SK-N-SH (cell line): ENCODE data around the gene IRAG1. TPM values are rescaled to one million over a fixed set of nuclear protein-coding genes. Genes with fewer than 3 reads are reported as not detected.

Source experiments
- CTCF ChIA-PET: fragments of 300-600, 350-600 bp; formaldehyde crosslinking; extraction: SDS; loops from one replicate; lab custom pipeline; 2021; lab: Yijun Ruan, JAX
- POLR2A ChIA-PET: fragments of 350-600 bp; sonication (Branson Sonifier 250); formaldehyde crosslinking; extraction: SDS; loops from one replicate; lab custom pipeline; 2020; ENCODE audit warnings: antibody characterized with exemption, inconsistent platforms; lab: Yijun Ruan, JAX
- DNase-seq: peaks from one replicate; pipeline ENCODE4 v3.0.0; 2012
- H2AFZ ChIP-seq: fragments of 200-600 bp; sonication (generic); 2 replicates; pipeline ENCODE4 v1.8.1; 2016; ENCODE audit warnings: antibody characterized with exemption, mild to moderate bottlenecking, low read depth
- H3F3A ChIP-seq: fragments of 200-600 bp; sonication (generic); replicated peaks from 2 replicates; pipeline ENCODE3; 2016; ENCODE audit warnings: antibody characterized with exemption, mild to moderate bottlenecking; ENCODE audit not compliant: insufficient read depth
- H3K27ac ChIP-seq, 2 experiments: fragments of 200-500 bp in 1 of 2; fragments of 200-600 bp in 1 of 2; sonication (Bioruptor generic) in 1 of 2; sonication (generic), shearing (Covaris generic) in 1 of 2; 2 replicates each; pipeline versions ENCODE4 v1.5.1 to v1.6.1; 2014 to 2016; ENCODE audit warnings: low read depth in 2 of 2, inconsistent platforms in 1 of 2, low read length in 1 of 2, mild to moderate bottlenecking in 1 of 2, mixed read lengths in 1 of 2
- H3K27me3 ChIP-seq: fragments of 200-600 bp; sonication (generic), shearing (Covaris generic); 2 replicates; pipeline ENCODE4 v1.6.1; 2016; ENCODE audit warnings: mixed run types; ENCODE audit not compliant: insufficient read depth
- H3K36me3 ChIP-seq, 2 experiments: fragments of 200-500 bp in 1 of 2; fragments of 200-600 bp in 1 of 2; sonication (Bioruptor generic) in 1 of 2; sonication (generic) in 1 of 2; replicated peaks in 1 of 2; 2 replicates each; pipeline versions ENCODE3 to v1.5.1; 2014 to 2016; ENCODE audit warnings: low read length in 1 of 2, mild to moderate bottlenecking in 1 of 2; ENCODE audit not compliant: insufficient read depth in 2 of 2, control insufficient read depth in 1 of 2
- H3K4me1 ChIP-seq, 2 experiments: fragments of 200-500 bp in 1 of 2; fragments of 200-600 bp in 1 of 2; sonication (Bioruptor generic) in 1 of 2; sonication (generic), shearing (Covaris generic) in 1 of 2; 2 replicates each; pipeline versions ENCODE4 v1.5.1 to v1.6.1; 2014 to 2016; ENCODE audit warnings: low read depth in 1 of 2, low read length in 1 of 2, mixed run types in 1 of 2; ENCODE audit not compliant: insufficient read depth in 2 of 2, control insufficient read depth in 1 of 2
- H3K4me2 ChIP-seq: fragments of 200-600 bp; sonication (generic), shearing (Covaris generic); 2 replicates; pipeline ENCODE4 v1.6.1; 2017; ENCODE audit warnings: mixed run types
- H3K4me3 ChIP-seq, 2 experiments: fragments of 200-500 bp in 1 of 2; fragments of 200-600 bp in 1 of 2; sonication (Bioruptor generic) in 1 of 2; sonication (generic), shearing (Covaris generic) in 1 of 2; 2 replicates each; pipeline versions ENCODE4 v1.5.1 to v1.8.1; 2014 to 2016; ENCODE audit warnings: low read depth in 2 of 2, inconsistent platforms in 1 of 2, low read length in 1 of 2, mild to moderate bottlenecking in 1 of 2, mixed read lengths in 1 of 2, moderate library complexity in 1 of 2
- H3K79me2 ChIP-seq: fragments of 200-600 bp; sonication (generic); 2 replicates; pipeline ENCODE4 v1.8.1; 2017; ENCODE audit warnings: mild to moderate bottlenecking; ENCODE audit not compliant: insufficient read depth
- H3K9ac ChIP-seq: fragments of 200-600 bp; sonication (generic); 2 replicates; pipeline ENCODE4 v1.6.1; 2017; ENCODE audit warnings: mixed run types
- H3K9me2 ChIP-seq: fragments of 200-600 bp; sonication (generic); 2 replicates; pipeline ENCODE4 v1.6.1; 2017; ENCODE audit warnings: mixed run types
- H3K9me3 ChIP-seq: fragments of 200-600 bp; sonication (generic); 2 replicates; pipeline ENCODE4 v1.6.1; 2017; ENCODE audit warnings: mixed run types, mild to moderate bottlenecking, moderate library complexity
- H4K20me1 ChIP-seq: fragments of 200-600 bp; sonication (generic); 2 replicates; pipeline ENCODE4 v1.6.1; 2017; ENCODE audit warnings: mild to moderate bottlenecking, mixed run types; ENCODE audit not compliant: insufficient read depth
- CHD2 ChIP-seq: fragments of 150-350 bp; IDR thresholded peaks from 2 replicates; pipeline ENCODE4 v1.6.1; 2018; ENCODE audit warnings: low read length; ENCODE audit not compliant: partially characterized antibody
- ELF1 ChIP-seq: IDR thresholded peaks from 2 replicates; pipeline ENCODE4 v1.4.0; 2012
- EP300 ChIP-seq, 2 experiments: IDR thresholded peaks; 2 replicates each; pipeline versions ENCODE4 v1.4.0 to v1.6.1; 2012; ENCODE audit warnings: borderline replicate concordance in 1 of 2, low read depth in 1 of 2, low read length in 1 of 2
- EZH2phosphoT487 ChIP-seq: fragments of 200-600 bp; sonication (generic); IDR thresholded peaks from 2 replicates; pipeline ENCODE4 v1.6.1; 2017; ENCODE audit warnings: low read depth, mixed run types, mild to moderate bottlenecking, antibody characterized with exemption, moderate library complexity, borderline replicate concordance
- FOXJ3 ChIP-seq: sonication (generic); formaldehyde crosslinking; IDR thresholded peaks from 2 replicates; pipeline ENCODE4 v1.5.1; 2020; ENCODE audit warnings: mild to moderate bottlenecking, missing genetic modification reagents
- GATA2 ChIP-seq: sonication (generic); formaldehyde crosslinking; IDR thresholded peaks from 2 replicates; pipeline ENCODE4 v1.5.0; 2020; ENCODE audit warnings: mild to moderate bottlenecking, missing genetic modification reagents
- IRF3 ChIP-seq: fragments of 150-350 bp; IDR thresholded peaks from 2 replicates; pipeline ENCODE4 v1.6.1; 2016; ENCODE audit warnings: mild to moderate bottlenecking, low read depth, low read length
- MEF2A ChIP-seq: IDR thresholded peaks from 2 replicates; pipeline ENCODE4 v1.4.0; 2012; ENCODE audit warnings: low read depth, borderline replicate concordance
- MXI1 ChIP-seq: IDR thresholded peaks from 2 replicates; pipeline ENCODE4 v1.6.1; 2012; ENCODE audit warnings: mild to moderate bottlenecking, low read depth, low read length, improper control_type of control experiment
- POLR2AphosphoS5 ChIP-seq: IDR thresholded peaks from 2 replicates; pipeline ENCODE4 v1.6.1; 2012; ENCODE audit warnings: low read depth, low read length
- REST ChIP-seq: IDR thresholded peaks from 2 replicates; pipeline ENCODE4 v1.6.1; 2012; ENCODE audit warnings: mild to moderate bottlenecking, low read depth, low read length, moderate library complexity
- RFX5 ChIP-seq: IDR thresholded peaks from 2 replicates; pipeline ENCODE4 v1.6.1; 2012; ENCODE audit warnings: mild to moderate bottlenecking, improper control_type of control experiment, low read length
- RXRA ChIP-seq: IDR thresholded peaks from 2 replicates; pipeline ENCODE4 v1.4.0; 2012; ENCODE audit warnings: low read depth, mild to moderate bottlenecking, borderline replicate concordance
- SIN3A ChIP-seq: IDR thresholded peaks from 2 replicates; pipeline ENCODE4 v1.6.1; 2012; ENCODE audit warnings: low read depth, mild to moderate bottlenecking, low read length, moderate library complexity, borderline replicate concordance
- TAF1 ChIP-seq: IDR thresholded peaks from 2 replicates; pipeline ENCODE4 v1.6.1; 2012; ENCODE audit warnings: low read depth, mild to moderate bottlenecking, low read length, moderate library complexity, borderline replicate concordance
- TEAD4 ChIP-seq: IDR thresholded peaks from 2 replicates; pipeline ENCODE4 v1.4.0; 2012; ENCODE audit warnings: mild to moderate bottlenecking, borderline replicate concordance; ENCODE audit not compliant: insufficient read depth
- USF1 ChIP-seq: IDR thresholded peaks from 2 replicates; pipeline ENCODE4 v1.4.0; 2012; ENCODE audit warnings: low read depth, borderline replicate concordance
- YY1 ChIP-seq: IDR thresholded peaks from 2 replicates; pipeline ENCODE4 v1.4.0; 2012; ENCODE audit warnings: low read depth, mild to moderate bottlenecking
- ZBTB33 ChIP-seq: IDR thresholded peaks from 2 replicates; pipeline ENCODE4 v1.4.0; 2012; ENCODE audit warnings: low read depth, borderline replicate concordance
- WGBS: methylation state at CpG from one replicate; pipeline ENCODE4 v1.1.6; 2017; ENCODE audit warnings: low lambda C conversion rate; 5-methylcytosine and 5-hydroxymethylcytosine counted together
- polyA plus RNA-seq, 3 experiments: library from polyadenylated mRNA; depleted of rRNA; stranded (reverse); fragments of >200 nt; gene quantifications; 2 replicates each; pipeline ENCODE4 v1.2.3, GENCODE V29; 2012
- TF ChIP-seq, protein P1 (sequence below): fragments of 150-350 bp; IDR thresholded peaks from 2 replicates; pipeline ENCODE4 v1.6.1; 2017; ENCODE audit warnings: antibody characterized with exemption, low read length, low read depth, borderline replicate concordance

Gene IRAG1
- polyA plus RNA-seq, 1 of the 3 experiments (the other 2 are of a cell fraction) = 0.05 TPM

- TF ChIP-seq, protein P1, sequence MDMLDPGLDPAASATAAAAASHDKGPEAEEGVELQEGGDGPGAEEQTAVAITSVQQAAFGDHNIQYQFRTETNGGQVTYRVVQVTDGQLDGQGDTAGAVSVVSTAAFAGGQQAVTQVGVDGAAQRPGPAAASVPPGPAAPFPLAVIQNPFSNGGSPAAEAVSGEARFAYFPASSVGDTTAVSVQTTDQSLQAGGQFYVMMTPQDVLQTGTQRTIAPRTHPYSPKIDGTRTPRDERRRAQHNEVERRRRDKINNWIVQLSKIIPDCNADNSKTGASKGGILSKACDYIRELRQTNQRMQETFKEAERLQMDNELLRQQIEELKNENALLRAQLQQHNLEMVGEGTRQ = no peak
Measured at GRCh38 chr11:10694486-10695239, 1.1 kb upstream of the IRAG1 start (continued).

GRCh38 chr11:10692531-10693115 is 932 bp downstream of the IRAG1 start:
- no peak overlapping the region for H3K9ac ChIP-seq
- H3K36me3 ChIP-seq = no peaks in the 10 kb centered on the region
- H3K4me3 ChIP-seq = no peak overlapping the region
- peaks cover 0 to 10% of the 10 kb centered on the region in 2 experiments; a peak in 1 of 4 replicates for H3K4me1 ChIP-seq
- no peak overlapping the region for H2AFZ ChIP-seq
- no peaks in the 10 kb centered on the region; the same call in 1 of the 2 replicates for H3K27me3 ChIP-seq
- CTCF ChIA-PET = interaction anchor here (0.9 to 1.4 kb wide), 3 partner anchors 16 to 287 kb away, joined by 3 to 4 read pairs (median 3); no protein-coding TSS in a partner anchor
- H3K79me2 ChIP-seq = no peaks in the 10 kb centered on the region
- no peaks in the 10 kb centered on the region for H3K9me2 ChIP-seq
- 72% methylated on average over 7 of the region's 7 CpGs for WGBS
- peak; percentile 38 for DNase-seq
- H3F3A ChIP-seq = no peaks in the 10 kb centered on the region
- H3K27ac ChIP-seq = no peak overlapping the region
- TF ChIP-seq ZBTB33 (no peak), MXI1 (no peak), EP300 (IDR thresholded peaks at IDR 0.05; ENCODE audit: borderline replicate concordance in 1 of 2, low read depth in 1 of 2, low read length in 1 of 2) (no peak), ELF1 (no peak), POLR2AphosphoS5 (no peak), SIN3A (no peak), FOXJ3 (CRISPR knock-in tag) (no peak), REST (no peak), GATA2 (no peak), RXRA (no peak), MEF2A (no peak), TAF1 (no peak), CHD2 (no peak), EZH2phosphoT487 (no peak), IRF3 (no peak), TEAD4 (no peak), USF1 (no peak), YY1 (no peak), RFX5 (no peak)
- TF ChIP-seq, all 33 proteins: peak for 0
- H3K4me2 ChIP-seq = no peak overlapping the region
- POLR2A ChIA-PET = no interaction called here
- no peaks in the 10 kb centered on the region for H4K20me1 ChIP-seq
- H3K9me3 ChIP-seq = no peaks in the 10 kb centered on the region
